ENCODE data around the gene DNAJC5. TPM values are rescaled to one million over a fixed set of nuclear protein-coding genes. Genes with fewer than 3 reads are reported as not detected.

Gene DNAJC5
- total RNA-seq, 1 donor from 2014 or later: 49.8 TPM

- no peak overlapping the region for H3K4me3 ChIP-seq
- TF ChIP-seq CTCF (IDR thresholded peaks at IDR 0.05): no peak
- H3K27ac ChIP-seq: no peak overlapping the region
- intact Hi-C loops (cut with DNase I): no loop called here
- DNase-seq: no peak
- H3K9me3 ChIP-seq: no peaks in the 10 kb centered on the region
- H3K4me1 ChIP-seq: peaks cover 18% of the 10 kb centered on the region
- H3K27me3 ChIP-seq: no peaks in the 10 kb centered on the region
- peaks cover 40% of the 10 kb centered on the region for H3K36me3 ChIP-seq
- ATAC-seq: no peak
These were observed 2.5 kb upstream of the DNAJC5 start for GRCh38 chr20:63892402-63892801.

GRCh38 chr20:63893999-63894357 lies 948 bp upstream of the DNAJC5 start:
- intact Hi-C loops (cut with DNase I): no loop called here
- no peak for DNase-seq
- Histone ChIP-seq H3K9me3 (no peaks in the 10 kb centered on the region), H3K4me1 (peaks cover 26% of the 10 kb centered on the region), H3K27ac (no peak overlapping the region), H3K27me3 (no peaks in the 10 kb centered on the region), H3K4me3 (peak overlapping the region; percentile 58), H3K36me3 (peaks cover 35% of the 10 kb centered on the region)
- no peak for TF ChIP-seq CTCF (IDR thresholded peaks at IDR 0.05)
- ATAC-seq: no peak

- ATAC-seq (no peak), DNase-seq (no peak)
- peaks cover 36% of the 10 kb centered on the region for H3K4me1 ChIP-seq
- H3K9me3 ChIP-seq: no peaks in the 10 kb centered on the region
- H3K27me3 ChIP-seq: no peaks in the 10 kb centered on the region
- intact Hi-C loops (cut with DNase I): no loop called here
- H3K36me3 ChIP-seq: peaks cover 21% of the 10 kb centered on the region
- H3K27ac ChIP-seq: peak overlapping the region; percentile 86
- TF ChIP-seq CTCF (IDR thresholded peaks at IDR 0.05): no peak
- peak overlapping the region; percentile 70 for H3K4me3 ChIP-seq
These were observed 451 bp downstream of the DNAJC5 start for GRCh38 chr20:63895202-63895951.

GRCh38 chr20:63895952-63896263 lies 982 bp downstream of the DNAJC5 start:
- no peak for TF ChIP-seq CTCF (IDR thresholded peaks at IDR 0.05)
- H3K27ac ChIP-seq: peak overlapping the region; percentile 86
- peaks cover 16% of the 10 kb centered on the region for H3K36me3 ChIP-seq
- no peaks in the 10 kb centered on the region for H3K27me3 ChIP-seq
- ATAC-seq (no peak), DNase-seq (no peak)
- intact Hi-C loops (cut with DNase I): no loop called here
- H3K4me3 ChIP-seq: peak overlapping the region; percentile 70
- H3K4me1 ChIP-seq: peaks cover 41% of the 10 kb centered on the region
- no peaks in the 10 kb centered on the region for H3K9me3 ChIP-seq

- peaks cover 47% of the 10 kb centered on the region for H3K4me1 ChIP-seq
- no peaks in the 10 kb centered on the region for H3K27me3 ChIP-seq
- H3K9me3 ChIP-seq: no peaks in the 10 kb centered on the region
- intact Hi-C loops (cut with DNase I): no loop called here
- ATAC-seq: peak; percentile 59
- H3K27ac ChIP-seq: peak overlapping the region; percentile 86
- peaks cover 11% of the 10 kb centered on the region for H3K36me3 ChIP-seq
- no peak for TF ChIP-seq CTCF (IDR thresholded peaks at IDR 0.05)
- peak; percentile 87 for DNase-seq
- H3K4me3 ChIP-seq: peak overlapping the region; percentile 70
These were observed 1.6 kb downstream of the DNAJC5 start for GRCh38 chr20:63896264-63897105.

Measured in upper lobe of right lung (tissue), 1 donor.